Peyer's patch (tissue), 4 donors: Measurements from ENCODE around the gene UBE2D2.

Experiments used
- CTCF ChIP-seq, 6 experiments: fragments of 450-650 bp in 4 of 6; fragments of 200-600 bp in 2 of 6; sonication (generic) in 1 of 6; IDR thresholded peaks; one replicate each; pipeline ENCODE4 v1.5.1; 2017 to 2019; ENCODE audit warnings: antibody characterized with exemption in 6 of 6, mild to moderate bottlenecking in 3 of 6, moderate library complexity in 1 of 6
- POLR2A ChIP-seq, 2 donors: fragments of 450-650 bp; IDR thresholded peaks; one replicate each; pipeline ENCODE4 v1.5.1; 2017; ENCODE audit warnings: antibody characterized with exemption in 2 of 2, mild to moderate bottlenecking in 2 of 2, moderate library complexity in 2 of 2

- TF ChIP-seq CTCF (IDR thresholded peaks at IDR 0.05) (no peak), POLR2A (IDR thresholded peaks at IDR 0.05) (no peak)
Observed at GRCh38 chr5:139566611-139567010, 5.5 kb downstream of the UBE2D2 start.
